HG03521 (cell line): Measurements from ENCODE around the gene HOXA4.

Source experiments
- ATAC-seq: cut with Tn5 transposase; IDR thresholded peaks from one replicate; pipeline ENCODE4 v1.9.1; 2021; ENCODE audit warnings: mild to moderate bottlenecking, moderate library complexity; ENCODE audit not compliant: unreplicated experiment

The HOXA4 gene

GRCh38 chr7:27133409-27134231, 3.1 kb upstream of the HOXA4 start:
- no peak for ATAC-seq

DNA sequence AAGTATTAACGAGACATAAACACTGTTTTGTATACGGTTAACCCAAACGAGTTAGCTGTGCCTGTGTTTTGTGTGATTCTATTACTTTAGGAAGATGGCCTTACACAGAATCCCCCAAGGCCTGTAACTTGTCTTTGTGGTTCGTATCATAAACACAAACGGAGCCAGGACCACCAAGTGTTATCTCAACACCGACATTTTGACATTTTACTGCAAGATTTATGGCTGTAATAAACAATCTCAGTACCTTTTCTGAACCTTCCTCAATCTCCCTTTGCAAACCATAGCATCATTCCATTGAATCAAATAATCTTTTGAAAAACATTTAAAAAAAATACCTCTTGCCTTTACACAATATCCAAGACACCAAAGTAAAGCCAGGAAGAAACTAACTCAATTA, 2.4 kb upstream of the HOXA4 start:
- ATAC-seq, result no peak

DNA sequence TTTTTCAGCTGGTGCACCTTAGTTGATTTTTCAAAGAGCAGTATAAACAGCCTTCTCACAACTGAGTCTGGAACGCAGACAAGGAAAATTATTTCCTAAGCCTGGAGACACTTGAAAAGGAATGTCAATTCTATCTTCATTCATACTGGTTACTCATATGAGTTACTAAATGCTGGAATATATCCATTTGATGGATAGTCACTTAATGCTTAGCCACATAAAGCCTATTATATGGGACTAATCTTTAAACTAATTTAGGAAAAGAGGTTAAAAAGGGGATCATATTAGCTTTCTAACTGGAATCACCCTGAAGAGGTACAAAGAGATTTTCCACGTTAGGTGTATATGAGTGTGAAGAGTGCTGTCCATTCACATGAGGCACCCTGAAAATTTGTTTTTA, 1.7 kb upstream of the HOXA4 start:
- no peak for ATAC-seq

DNA sequence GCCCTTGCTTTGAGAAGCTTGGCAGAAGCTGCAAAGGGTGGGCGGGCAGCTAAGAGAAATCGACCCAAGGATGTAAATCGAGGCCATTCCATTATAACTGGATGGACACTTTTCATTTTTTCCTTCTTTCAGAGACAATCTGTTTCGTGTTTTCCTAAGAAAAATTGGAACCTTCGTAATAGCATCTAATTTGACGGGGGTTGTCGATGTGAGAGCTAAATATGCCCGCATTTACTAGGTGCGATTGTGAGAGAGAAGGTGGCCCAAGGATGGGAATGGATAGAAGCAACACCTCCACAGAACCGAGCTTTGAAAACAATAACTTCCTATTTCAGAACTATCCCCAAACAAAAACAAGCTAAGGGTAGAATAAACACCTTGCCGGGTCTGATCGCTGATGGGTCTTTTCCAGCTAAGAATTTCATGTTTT, 848 bp upstream of the HOXA4 start:
- no peak for ATAC-seq

DNA sequence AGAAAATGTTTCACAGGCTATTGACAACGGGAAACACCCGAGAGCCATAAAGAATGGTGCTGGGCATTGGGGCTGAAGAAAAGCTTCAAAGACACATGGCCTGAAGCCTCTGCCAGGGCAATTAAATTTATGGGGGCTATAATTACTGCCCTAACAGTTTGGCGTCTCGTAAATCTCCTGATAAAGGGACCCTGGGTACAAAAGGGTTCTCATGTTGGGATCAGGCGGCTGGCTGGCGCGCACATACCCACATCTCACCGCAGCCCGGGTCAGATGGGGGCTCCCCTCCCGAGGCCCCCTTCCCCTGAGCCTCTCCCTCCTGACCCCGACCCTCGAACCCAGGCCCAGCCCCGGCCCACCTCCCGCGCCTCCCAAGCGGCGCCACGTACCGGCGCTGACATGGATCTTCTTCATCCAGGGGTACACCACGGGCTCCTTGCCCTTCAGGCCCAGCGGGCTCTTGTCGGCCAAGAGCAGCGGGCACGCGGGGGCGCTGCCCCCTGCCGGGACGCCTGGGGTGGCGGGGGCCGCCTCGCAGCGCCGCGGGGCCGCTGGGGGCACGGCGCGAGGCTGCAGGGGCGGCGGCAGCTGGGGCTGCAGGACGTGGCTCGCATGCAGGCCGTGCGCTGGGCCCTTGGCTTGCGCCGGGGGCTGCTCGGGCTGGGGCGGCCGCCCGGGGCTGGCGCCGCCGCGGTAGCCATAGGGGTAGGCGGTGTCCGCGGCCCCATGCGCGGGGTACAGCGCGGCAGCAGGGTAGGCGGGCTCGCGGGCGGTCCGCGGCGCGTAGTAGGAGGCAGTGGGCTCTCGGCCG, 623 bp downstream of the HOXA4 start:
- no peak for ATAC-seq

- no peak for ATAC-seq
Observed at GRCh38 chr7:27128776-27129728, 1.5 kb downstream of the HOXA4 start.

DNA sequence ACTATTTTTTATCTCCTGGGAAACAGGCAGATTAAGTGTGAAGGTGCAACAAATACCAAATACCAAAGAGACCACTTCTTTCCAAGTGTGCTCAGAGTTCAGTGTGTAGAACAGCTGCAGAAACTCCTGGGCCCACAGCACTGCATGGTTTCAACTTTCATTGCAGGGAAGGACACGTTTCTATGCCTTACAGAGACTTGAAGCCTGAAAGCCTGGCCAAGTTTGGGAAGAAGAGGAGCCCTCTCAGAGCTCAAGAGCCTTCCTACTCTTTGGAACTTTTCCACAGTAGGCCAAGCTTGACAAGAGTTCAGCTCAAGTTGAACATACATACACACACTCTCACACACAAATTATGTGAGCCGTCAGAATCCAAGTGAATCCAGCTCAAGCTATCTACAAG, 2.5 kb downstream of the HOXA4 start:
- no peak for ATAC-seq

GRCh38 chr7:27126596-27127327, 3.8 kb downstream of the HOXA4 start:
- ATAC-seq, result no peak

DNA sequence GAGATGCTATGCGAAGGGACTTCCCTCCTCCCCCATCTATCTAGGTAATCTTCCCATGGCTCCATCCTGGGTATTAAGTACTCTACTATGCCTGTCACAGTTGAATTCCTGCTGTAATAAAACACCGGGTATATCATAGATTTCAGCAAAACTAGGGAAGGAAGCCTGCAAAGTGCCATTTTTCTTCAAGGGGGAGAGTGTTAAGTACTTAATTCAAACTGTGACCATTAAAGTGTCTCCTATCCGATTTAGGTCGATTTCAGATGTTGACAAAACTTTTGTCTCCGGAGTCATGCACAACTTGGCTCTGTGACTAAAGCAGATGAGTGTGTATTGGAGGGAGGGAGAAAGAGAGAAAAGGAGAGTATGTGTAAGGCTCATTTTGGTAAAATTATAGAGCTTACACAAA, 4.6 kb downstream of the HOXA4 start:
- ATAC-seq, result no peak

DNA sequence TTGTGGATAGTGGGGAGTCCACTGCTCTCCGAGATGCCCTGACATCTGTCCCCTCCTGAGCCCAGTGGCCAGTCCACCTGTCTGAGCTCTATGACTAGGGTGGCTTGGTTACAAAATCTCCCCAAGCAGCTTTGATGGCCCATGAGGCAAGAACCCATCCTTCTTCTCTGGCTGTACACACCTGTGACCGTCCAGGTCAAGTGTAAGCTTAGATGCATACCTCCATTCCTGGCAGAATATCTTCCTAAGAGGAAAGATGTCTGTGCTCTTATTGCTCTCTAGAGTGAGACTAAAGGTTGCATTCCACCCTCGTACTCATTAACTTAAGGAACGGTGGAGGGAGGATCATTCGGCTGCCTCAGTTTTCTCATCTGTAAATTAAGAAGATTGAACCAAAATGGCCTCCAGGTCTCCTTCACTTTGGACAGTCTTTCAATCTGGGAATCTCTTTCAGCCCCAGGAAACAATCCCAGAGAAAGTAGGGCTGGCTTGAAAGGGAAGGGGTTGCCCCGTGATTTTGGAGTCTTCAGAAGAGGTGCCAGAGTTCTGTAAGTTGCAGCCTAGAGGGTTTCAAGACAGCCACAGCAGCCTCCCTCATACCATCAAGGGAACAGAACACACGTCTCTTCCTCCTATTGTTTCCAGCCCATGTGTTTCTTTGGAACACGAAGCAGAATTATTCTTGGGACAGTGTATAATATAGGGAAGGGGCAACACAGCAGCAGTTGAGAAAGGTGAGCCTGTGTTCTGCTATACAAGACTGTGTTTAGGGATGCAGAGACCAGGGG, 5.5 kb downstream of the HOXA4 start:
- ATAC-seq, result no peak

DNA sequence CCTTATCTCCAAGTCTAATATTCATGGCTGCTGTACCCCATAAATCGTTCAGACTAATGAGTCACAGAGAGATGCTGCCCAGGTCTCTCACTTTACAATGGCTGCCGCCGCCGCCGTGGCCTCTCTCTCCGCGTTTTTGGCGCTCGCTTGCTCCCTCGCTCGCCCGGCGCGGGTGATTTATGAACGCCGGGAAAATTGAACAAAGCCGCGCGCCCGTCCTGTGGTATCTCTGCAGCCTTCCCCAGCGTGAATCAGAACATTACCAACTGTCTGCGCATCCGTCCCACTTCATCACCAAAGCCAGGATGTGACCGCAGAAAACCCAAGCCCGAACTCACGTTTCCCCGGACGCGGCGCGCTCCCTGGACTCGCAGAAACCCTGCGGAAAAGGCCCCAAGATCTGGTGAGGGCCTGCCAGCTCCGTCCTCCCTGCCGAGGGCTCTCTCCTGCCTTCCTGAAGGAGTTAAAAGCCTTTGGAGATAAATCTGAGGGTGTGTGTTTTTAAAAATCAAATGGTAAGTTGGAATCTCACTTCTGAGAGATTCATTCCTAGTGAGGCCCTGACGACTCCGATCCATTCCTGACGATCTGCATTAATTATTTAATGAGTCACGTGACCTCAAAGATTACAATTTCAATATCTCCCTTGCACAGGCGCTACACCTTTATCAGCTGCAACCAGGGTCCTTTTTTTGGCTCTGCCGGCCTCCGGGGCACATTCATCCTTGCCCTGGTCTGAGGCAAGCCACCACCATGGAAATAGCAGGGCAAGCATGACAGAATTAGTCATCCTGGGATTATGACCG, 6.3 kb downstream of the HOXA4 start:
- no peak for ATAC-seq

GRCh38 chr7:27123477-27124053, 7.0 kb downstream of the HOXA4 start:
- ATAC-seq, result no peak

GRCh38 chr7:27123007-27123476, 7.5 kb downstream of the HOXA4 start:
- ATAC-seq, result no peak

- ATAC-seq, result no peak
Observed at GRCh38 chr7:27122077-27122910, 8.3 kb downstream of the HOXA4 start.

GRCh38 chr7:27121684-27122076, 8.9 kb downstream of the HOXA4 start:
- no peak for ATAC-seq

GRCh38 chr7:27119412-27119911, 11.1 kb downstream of the HOXA4 start:
- no peak for ATAC-seq

GRCh38 chr7:27118580-27118979, 12.0 kb downstream of the HOXA4 start:
- no peak for ATAC-seq
